Measurements from ENCODE around the gene C16orf46.

- TF ChIP-seq GATA2 (IDR thresholded peaks at IDR 0.05; ENCODE audit: low read depth, low read length) (no peak), GATA3 (IDR thresholded peaks at IDR 0.05; ENCODE audit: low read depth, low read length) (no peak)
These were observed 39.2 kb upstream of the C16orf46 start for GRCh38 chr16:81116285-81116684.
